ENCODE data around the gene PKN3. TPM values are rescaled to one million over a fixed set of nuclear protein-coding genes. Genes with fewer than 3 reads are reported as not detected.
A peak's percentile ranks its signal among the peaks of the same experiment; 100 is the strongest.

Gene PKN3
- total and polyA plus RNA-seq, 8 donors: 2.5 to 11.0 (median 3.9) TPM

GRCh38 chr9:128750926-128751595, 48.8 kb downstream of the PKN3 start:
- Histone ChIP-seq H3K4me1 (no peaks in the 10 kb centered on the region), H3K4me3 (no peak overlapping the region), H3K27ac (no peak overlapping the region), H3K9me3 (no peaks in the 10 kb centered on the region), H3K27me3 (no peaks in the 10 kb centered on the region), H3K36me3 (peaks cover 0 to 30% (median 29%) of the 10 kb centered on the region in 3 donors)
- ATAC-seq (peak in 1 of 4 donors; percentile 11), DNase-seq (no peak), FAIRE-seq (no peak)
- intact Hi-C loops (cut with DNase I): no loop called here
- TF ChIP-seq, protein P1, sequence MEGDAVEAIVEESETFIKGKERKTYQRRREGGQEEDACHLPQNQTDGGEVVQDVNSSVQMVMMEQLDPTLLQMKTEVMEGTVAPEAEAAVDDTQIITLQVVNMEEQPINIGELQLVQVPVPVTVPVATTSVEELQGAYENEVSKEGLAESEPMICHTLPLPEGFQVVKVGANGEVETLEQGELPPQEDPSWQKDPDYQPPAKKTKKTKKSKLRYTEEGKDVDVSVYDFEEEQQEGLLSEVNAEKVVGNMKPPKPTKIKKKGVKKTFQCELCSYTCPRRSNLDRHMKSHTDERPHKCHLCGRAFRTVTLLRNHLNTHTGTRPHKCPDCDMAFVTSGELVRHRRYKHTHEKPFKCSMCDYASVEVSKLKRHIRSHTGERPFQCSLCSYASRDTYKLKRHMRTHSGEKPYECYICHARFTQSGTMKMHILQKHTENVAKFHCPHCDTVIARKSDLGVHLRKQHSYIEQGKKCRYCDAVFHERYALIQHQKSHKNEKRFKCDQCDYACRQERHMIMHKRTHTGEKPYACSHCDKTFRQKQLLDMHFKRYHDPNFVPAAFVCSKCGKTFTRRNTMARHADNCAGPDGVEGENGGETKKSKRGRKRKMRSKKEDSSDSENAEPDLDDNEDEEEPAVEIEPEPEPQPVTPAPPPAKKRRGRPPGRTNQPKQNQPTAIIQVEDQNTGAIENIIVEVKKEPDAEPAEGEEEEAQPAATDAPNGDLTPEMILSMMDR (IDR thresholded peaks at IDR 0.05): no peak
- WGBS, 2 donors: 91 to 93% methylated on average over 22 of the region's 22 CpGs

DNA sequence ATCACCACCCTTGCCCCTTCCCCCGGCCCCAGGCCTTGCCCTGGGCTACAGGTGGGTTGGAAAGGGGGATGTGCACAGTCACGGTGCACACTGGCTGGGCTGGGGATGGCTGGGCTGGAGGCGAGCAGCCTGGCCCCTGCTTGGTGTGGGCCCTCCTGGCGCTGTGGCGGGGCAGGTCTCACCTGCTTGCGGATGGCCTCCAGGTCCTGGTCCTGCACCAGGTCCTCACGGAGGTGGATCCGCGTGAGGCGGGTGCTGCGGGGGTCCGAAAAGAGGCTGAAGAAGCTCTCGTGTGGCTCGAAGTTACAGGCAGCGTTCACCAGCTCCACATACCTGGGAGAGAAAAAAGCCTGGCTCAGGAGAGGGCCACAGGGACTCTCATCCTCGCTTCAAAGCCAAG, 51.3 kb downstream of the PKN3 start:
- Histone ChIP-seq H3K27me3 (no peaks in the 10 kb centered on the region), H3K4me1 (no peaks in the 10 kb centered on the region), H3K9me3 (no peaks in the 10 kb centered on the region), H3K36me3 (peaks cover 0 to 30% (median 29%) of the 10 kb centered on the region in 3 donors), H3K27ac (no peak overlapping the region), H3K4me3 (no peak overlapping the region)
- intact Hi-C loops (cut with DNase I): no loop called here
- 94 to 95% methylated on average over 16 of the region's 16 CpGs for WGBS, 2 donors
- ATAC-seq: no peak
- DNase-seq: no peak
- TF ChIP-seq, protein P1 (IDR thresholded peaks at IDR 0.05): no peak
- FAIRE-seq: no peak

- WGBS, 2 donors: 92 to 93% methylated on average over 6 of the region's 6 CpGs
- H3K27me3 ChIP-seq: no peaks in the 10 kb centered on the region
- H3K27ac ChIP-seq: no peak overlapping the region
- H3K9me3 ChIP-seq: no peaks in the 10 kb centered on the region
- H3K36me3 ChIP-seq: peaks cover 0 to 12% (median 10%) of the 10 kb centered on the region in 3 donors
- intact Hi-C loops (cut with DNase I): no loop called here
- no peak overlapping the region for H3K4me3 ChIP-seq
- FAIRE-seq: no peak
- DNase-seq: no peak
- TF ChIP-seq, protein P1 (IDR thresholded peaks at IDR 0.05): no peak
- no peak for ATAC-seq
- no peaks in the 10 kb centered on the region for H3K4me1 ChIP-seq
These were observed 55.3 kb downstream of the PKN3 start for GRCh38 chr9:128757602-128758001.

DNA sequence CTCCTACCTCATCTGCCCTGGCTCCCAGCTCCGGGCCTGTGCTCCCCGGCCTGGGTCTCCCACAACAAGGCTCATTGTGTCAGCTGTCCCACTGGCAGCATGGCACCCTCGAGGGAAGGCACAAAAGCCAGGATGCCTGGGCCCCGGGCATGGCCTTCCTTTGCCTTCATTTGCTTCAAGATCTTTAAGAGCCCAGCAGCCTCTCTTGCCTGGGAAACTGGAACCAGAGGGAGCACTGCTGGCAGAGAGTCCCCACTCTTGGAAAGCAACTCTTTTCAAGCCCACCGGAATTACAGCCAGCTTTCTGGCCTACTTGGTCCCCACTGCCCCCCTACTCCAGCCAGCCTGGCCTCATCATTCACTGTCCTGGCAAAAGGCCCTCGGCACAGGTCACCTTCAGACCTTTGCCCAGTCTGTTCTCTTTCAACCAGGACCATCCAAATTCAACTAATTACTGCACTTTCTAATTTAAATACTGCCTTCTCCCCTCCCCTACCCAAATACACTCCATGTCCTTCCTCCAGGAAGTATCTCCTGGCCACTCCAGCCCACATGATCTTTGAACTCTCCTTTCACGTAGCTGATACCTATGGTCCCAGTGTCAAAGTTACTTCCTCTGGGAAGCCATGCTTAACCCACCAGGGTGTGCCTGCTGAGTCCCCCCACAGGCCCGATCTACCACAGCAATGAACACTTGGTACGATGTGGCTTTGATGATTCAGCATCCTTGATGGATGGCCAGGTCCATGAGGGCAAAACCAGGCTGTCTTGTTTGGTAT, 60.6 kb downstream of the PKN3 start:
- DNase-seq: no peak
- Histone ChIP-seq H3K27ac (no peak overlapping the region), H3K4me3 (no peak overlapping the region), H3K9me3 (no peaks in the 10 kb centered on the region), H3K4me1 (peaks cover 0 to 9% (median 3%) of the 10 kb centered on the region in 3 donors), H3K36me3 (no peaks in the 10 kb centered on the region), H3K27me3 (no peaks in the 10 kb centered on the region)
- intact Hi-C loops (cut with DNase I): no loop called here
- 65 to 73% methylated on average over 9 of the region's 9 CpGs for WGBS, 2 donors
- ATAC-seq: peak in 1 of 4 donors; percentile 20
- TF ChIP-seq, protein P1 (IDR thresholded peaks at IDR 0.05): no peak
- no peak for FAIRE-seq

Data from pancreas (tissue), 10 donors.